H54 (cell line): ENCODE data around the gene PDE7B.

Experiments
- DNase-seq: peaks from one replicate; pipeline ENCODE4 v3.0.0; 2011; ENCODE audit warnings: low spot score, mixed read lengths; ENCODE audit not compliant: insufficient read length
- FAIRE-seq: peaks from 3 replicates; lab custom pipeline; 2011; peaks lifted over from hg19 to GRCh38; lab: Jason Lieb, UNC
- POLR2A ChIP-seq: IDR thresholded peaks from 2 replicates; pipeline ENCODE4 v1.6.1; 2011; ENCODE audit warnings: low read depth, mild to moderate bottlenecking, low read length

PDE7B gene

GRCh38 chr6:135987226-135987625, 135.7 kb downstream of the PDE7B start:
- DNase-seq = no peak
- FAIRE-seq = no peak
- TF ChIP-seq POLR2A = no peak

- DNase-seq (no peak), FAIRE-seq (no peak)
- no peak for TF ChIP-seq POLR2A
These were observed 138.9 kb downstream of the PDE7B start for GRCh38 chr6:135990439-135990838.

GRCh38 chr6:135990855-135991464, 139.5 kb downstream of the PDE7B start:
- DNase-seq = no peak
- FAIRE-seq = no peak
- TF ChIP-seq POLR2A = no peak

- DNase-seq = no peak
- TF ChIP-seq POLR2A = no peak
- no peak for FAIRE-seq
These were observed 141.2 kb downstream of the PDE7B start for GRCh38 chr6:135992739-135993138.

- FAIRE-seq (no peak), DNase-seq (no peak)
- no peak for TF ChIP-seq POLR2A
These were observed 141.9 kb downstream of the PDE7B start for GRCh38 chr6:135993361-135993760.

- no peak for TF ChIP-seq POLR2A
- FAIRE-seq = no peak
- peak; percentile 8 for DNase-seq
These were observed 143.5 kb downstream of the PDE7B start for GRCh38 chr6:135994857-135995544.

GRCh38 chr6:135995545-135995898, 144.0 kb downstream of the PDE7B start:
- DNase-seq (no peak), FAIRE-seq (no peak)
- no peak for TF ChIP-seq POLR2A

GRCh38 chr6:135996668-135997067, 145.2 kb downstream of the PDE7B start:
- FAIRE-seq = no peak
- no peak for DNase-seq
- TF ChIP-seq POLR2A = no peak

- DNase-seq = no peak
- FAIRE-seq = no peak
- no peak for TF ChIP-seq POLR2A
These were observed 147.9 kb downstream of the PDE7B start for GRCh38 chr6:135999393-135999792.

GRCh38 chr6:136007345-136007744, 155.8 kb downstream of the PDE7B start:
- FAIRE-seq (no peak), DNase-seq (no peak)
- TF ChIP-seq POLR2A = no peak

GRCh38 chr6:136011475-136011874, 160.0 kb downstream of the PDE7B start:
- no peak for TF ChIP-seq POLR2A
- FAIRE-seq (no peak), DNase-seq (no peak)

GRCh38 chr6:136012198-136012887, 160.8 kb downstream of the PDE7B start:
- FAIRE-seq = peak; percentile 15
- no peak for TF ChIP-seq POLR2A
- no peak for DNase-seq

GRCh38 chr6:136012943-136013342, 161.4 kb downstream of the PDE7B start:
- FAIRE-seq (no peak), DNase-seq (no peak)
- TF ChIP-seq POLR2A = no peak
